ENCODE results near the gene ZNF549.

ZNF549 gene

GRCh38 chr19:57570707-57571106 lies 43.6 kb downstream of the ZNF549 start:
- no peak for DNase-seq

- no peak for DNase-seq
Measured at GRCh38 chr19:57572415-57572947, 45.3 kb downstream of the ZNF549 start.

- no peak for DNase-seq
Measured at GRCh38 chr19:57576661-57577060, 49.5 kb downstream of the ZNF549 start.

GRCh38 chr19:57578487-57579205 lies 51.5 kb downstream of the ZNF549 start, which contains the start of gene ZNF416:
Gene ZNF416 (minus strand): TSS chr19:57578911. CDS start chr19:57578704, 207 bp downstream.
- DNase-seq: peak; percentile 98

- DNase-seq: no peak
Measured at GRCh38 chr19:57583104-57583520, 56.0 kb downstream of the ZNF549 start.

GRCh38 chr19:57583521-57584416 lies 56.6 kb downstream of the ZNF549 start, which contains the start of gene ZIK1:
Gene ZIK1 (plus strand): TSS chr19:57584145. CDS start chr19:57584357, 212 bp downstream.
- DNase-seq: peak; percentile 94

GRCh38 chr19:57587529-57587928 lies 60.4 kb downstream of the ZNF549 start:
- no peak for DNase-seq

GRCh38 chr19:57599377-57599760 lies 72.2 kb downstream of the ZNF549 start:
- DNase-seq: no peak

GRCh38 chr19:57599761-57600383 lies 72.7 kb downstream of the ZNF549 start, which contains the start of gene ZNF530:
Gene ZNF530 (plus strand): TSS chr19:57599885. CDS start chr19:57604346, 4,461 bp downstream.
- peak; percentile 87 for DNase-seq

- no peak for DNase-seq
Measured at GRCh38 chr19:57606931-57607330, 79.8 kb downstream of the ZNF549 start.
